GM10266 (cell line): Measurements from ENCODE around the gene SERPINE3.

Source experiments
- DNase-seq: peaks from one replicate; pipeline ENCODE4 v3.0.0; 2012; ENCODE audit errors: extremely low spot score
- CTCF ChIP-seq: IDR thresholded peaks from 2 replicates; pipeline ENCODE4 v1.5.1; 2012; ENCODE audit warnings: mild to moderate bottlenecking, low read depth; ENCODE audit not compliant: control insufficient read depth, insufficient read depth; ENCODE audit errors: missing control alignments

SERPINE3 gene

GRCh38 chr13:51339354-51339753 lies at the start of gene SERPINE3:
Gene SERPINE3 (plus strand): TSS chr13:51339691. CDS start chr13:51341092, 1,401 bp downstream.
- TF ChIP-seq CTCF, result no peak
- no peak for DNase-seq

- TF ChIP-seq CTCF, result no peak
- no peak for DNase-seq
Observed at GRCh38 chr13:51291341-51291740, 48.1 kb upstream of the SERPINE3 start.

GRCh38 chr13:51292000-51292565 lies 47.4 kb upstream of the SERPINE3 start:
- no peak for TF ChIP-seq CTCF
- no peak for DNase-seq

GRCh38 chr13:51297556-51297955 lies 41.9 kb upstream of the SERPINE3 start:
- peak; percentile 13 for DNase-seq
- TF ChIP-seq CTCF, result peak; percentile 37

GRCh38 chr13:51298812-51299211 lies 40.7 kb upstream of the SERPINE3 start:
- no peak for DNase-seq
- TF ChIP-seq CTCF, result no peak

- TF ChIP-seq CTCF, result no peak
- no peak for DNase-seq
Observed at GRCh38 chr13:51303063-51303552, 36.4 kb upstream of the SERPINE3 start.

- no peak for TF ChIP-seq CTCF
- DNase-seq, result no peak
Observed at GRCh38 chr13:51303882-51304281, 35.6 kb upstream of the SERPINE3 start.
